Stimulated activated CD8-positive, alpha-beta memory T cell treated with anti-CD3 and anti-CD28 coated beads, Interleukin-2, amount 100 ng/mL, for 1 hour (primary cell): ENCODE results near the gene TYW1B.
"Not testable (repeated sequence)": the region's sequence is repeated elsewhere in the genome, so short reads cannot be mapped to it uniquely, and the experiment has no call there.

Experiments used
- DNase-seq, 2 donors: peaks; one replicate each; pipeline ENCODE4 v3.0.0-alpha.2; 2020; ENCODE audit warnings: low read depth in 2 of 2

Gene TYW1B

GRCh38 chr7:72625721-72626423 is 202.1 kb downstream of the TYW1B start:
- DNase-seq = not testable (repeated sequence)

GRCh38 chr7:72622532-72622931 is 205.5 kb downstream of the TYW1B start:
- DNase-seq = no peak

DNA sequence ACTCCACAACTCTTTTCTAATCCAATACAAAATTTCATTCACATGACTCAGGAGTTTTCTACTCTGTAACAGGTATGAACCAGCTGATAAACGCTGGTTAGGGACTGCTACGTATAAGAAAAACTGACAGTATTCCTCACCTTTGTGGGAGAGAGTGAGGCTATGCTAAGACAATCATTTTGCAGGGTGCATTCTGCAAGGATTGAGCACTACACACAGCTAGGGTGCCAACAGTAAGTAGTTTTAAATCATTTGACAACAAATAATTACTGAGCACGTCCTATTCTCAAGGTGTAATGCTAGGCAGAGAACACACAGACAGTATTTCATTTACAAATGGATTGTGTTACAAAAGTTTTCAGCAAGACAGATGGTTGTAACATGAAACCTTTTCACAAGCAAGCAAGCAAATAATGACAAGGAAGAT is 206.2 kb downstream of the TYW1B start:
- not testable (repeated sequence) for DNase-seq

DNA sequence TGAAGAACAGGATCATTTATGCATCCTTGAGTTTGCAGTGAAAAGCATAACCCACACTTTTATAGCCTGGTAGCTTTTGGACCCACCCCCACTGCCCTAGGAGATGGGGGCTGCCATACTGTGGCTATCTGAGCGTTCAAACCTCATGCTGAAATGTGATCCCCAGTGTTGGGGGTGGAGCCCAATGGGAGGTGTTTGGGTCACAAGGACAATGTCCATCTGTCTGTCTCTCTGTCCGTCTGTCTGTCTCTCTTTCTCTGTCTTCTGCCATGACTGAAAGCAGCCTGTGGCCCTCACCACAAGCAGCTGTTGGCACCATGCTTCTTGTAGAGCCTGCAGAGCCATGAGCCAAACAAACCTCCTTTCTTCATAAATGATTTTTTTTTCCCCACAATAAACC is 207.1 kb downstream of the TYW1B start:
- not testable (repeated sequence) for DNase-seq

DNA sequence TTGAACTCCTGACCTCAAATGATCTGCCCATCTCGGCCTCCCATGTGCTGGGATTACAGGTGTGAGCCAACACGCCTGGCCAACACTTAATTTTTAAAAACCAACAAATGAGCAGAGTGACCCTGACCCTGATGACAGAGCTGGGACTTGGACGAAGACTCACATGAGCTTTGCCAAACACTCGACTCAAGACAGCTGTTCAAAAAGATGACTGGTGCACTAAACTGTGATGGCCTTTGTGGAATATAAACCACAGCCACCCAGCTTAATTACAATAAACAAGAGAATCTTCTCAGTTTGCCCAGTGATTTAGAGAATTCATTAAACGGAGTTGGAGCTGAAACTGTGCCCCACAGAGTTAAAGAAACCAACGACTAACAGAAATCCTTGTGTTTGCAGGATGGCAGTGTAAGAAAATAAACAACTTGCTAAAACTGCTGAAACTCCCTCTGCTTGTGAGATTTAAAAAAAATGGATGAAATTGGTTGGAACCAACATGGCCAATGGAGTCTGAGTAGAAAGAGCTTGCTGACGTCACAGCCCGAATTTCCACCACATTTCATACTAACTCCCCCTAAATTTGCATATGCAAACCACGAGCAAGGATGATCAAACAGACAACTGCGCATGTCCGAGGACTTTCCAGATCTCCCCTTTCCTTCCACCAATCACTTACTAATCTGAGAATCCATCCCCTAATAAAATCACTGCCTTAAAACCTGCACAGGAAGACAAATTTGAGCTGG is 209.4 kb downstream of the TYW1B start:
- not testable (repeated sequence) for DNase-seq

DNA sequence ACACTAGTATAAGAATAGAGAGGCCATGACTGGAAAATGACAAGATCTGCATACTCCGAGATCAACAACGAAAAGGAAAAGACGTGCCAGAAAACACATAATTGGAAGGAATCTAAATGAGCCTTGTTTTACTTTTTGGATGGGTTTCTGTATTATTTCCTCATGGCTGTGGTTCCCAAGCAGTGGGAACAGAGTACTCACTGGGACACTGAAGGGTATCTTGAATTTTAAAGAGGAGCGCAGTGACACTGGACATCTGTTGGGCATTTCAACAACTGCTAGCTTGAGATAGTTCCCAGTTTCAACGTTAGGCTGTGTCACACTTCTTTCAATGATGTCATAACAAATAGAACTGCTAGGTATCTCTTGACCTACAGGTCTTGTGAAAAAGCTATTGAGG is 218.2 kb downstream of the TYW1B start:
- DNase-seq = not testable (repeated sequence)

DNA sequence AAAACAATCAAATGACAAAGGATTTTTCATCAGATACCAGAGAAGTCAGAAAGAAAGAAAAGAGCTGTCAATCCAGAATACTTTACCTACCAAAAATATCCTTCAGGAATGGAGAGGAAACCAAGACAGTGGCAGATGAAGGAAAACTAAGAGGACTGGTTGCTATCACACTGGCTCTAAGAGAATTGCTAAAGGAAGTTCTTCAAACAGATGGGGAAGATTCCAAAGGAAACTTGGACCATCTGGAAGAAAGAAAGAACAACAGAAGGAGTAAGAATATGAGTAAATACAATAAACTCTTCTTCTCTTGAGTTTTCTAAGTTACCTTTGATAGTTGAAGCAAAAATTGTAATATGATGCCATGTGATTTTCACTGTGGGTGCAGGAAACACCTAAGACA is 220.0 kb downstream of the TYW1B start:
- DNase-seq = not testable (repeated sequence)

DNA sequence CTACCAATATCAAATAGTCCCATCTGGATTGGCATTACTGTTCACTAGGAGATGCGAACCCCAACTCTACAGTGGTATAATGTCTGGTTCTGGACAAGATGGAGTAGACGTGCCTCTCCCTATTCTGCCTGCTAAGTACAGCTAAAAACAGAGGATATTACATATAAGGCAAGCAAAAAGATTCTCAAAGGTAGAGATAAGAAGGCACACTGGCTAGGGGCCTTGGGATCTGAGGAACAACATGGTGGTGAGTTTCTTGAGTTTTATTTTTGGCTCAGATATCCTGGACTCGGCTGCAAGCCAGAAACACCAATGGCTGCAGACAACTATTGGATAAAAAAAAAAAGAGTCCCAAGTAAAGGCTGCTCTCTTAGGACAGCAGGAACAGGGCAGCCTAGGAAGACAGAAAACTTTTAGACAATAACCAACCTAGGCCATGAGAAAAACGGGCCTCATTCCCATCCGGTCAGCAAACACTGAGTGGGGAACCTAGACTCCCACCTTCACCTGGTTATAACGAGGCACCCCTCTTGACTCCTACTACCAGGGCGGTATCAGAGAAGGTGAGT is 222.1 kb downstream of the TYW1B start:
- not testable (repeated sequence) for DNase-seq

DNA sequence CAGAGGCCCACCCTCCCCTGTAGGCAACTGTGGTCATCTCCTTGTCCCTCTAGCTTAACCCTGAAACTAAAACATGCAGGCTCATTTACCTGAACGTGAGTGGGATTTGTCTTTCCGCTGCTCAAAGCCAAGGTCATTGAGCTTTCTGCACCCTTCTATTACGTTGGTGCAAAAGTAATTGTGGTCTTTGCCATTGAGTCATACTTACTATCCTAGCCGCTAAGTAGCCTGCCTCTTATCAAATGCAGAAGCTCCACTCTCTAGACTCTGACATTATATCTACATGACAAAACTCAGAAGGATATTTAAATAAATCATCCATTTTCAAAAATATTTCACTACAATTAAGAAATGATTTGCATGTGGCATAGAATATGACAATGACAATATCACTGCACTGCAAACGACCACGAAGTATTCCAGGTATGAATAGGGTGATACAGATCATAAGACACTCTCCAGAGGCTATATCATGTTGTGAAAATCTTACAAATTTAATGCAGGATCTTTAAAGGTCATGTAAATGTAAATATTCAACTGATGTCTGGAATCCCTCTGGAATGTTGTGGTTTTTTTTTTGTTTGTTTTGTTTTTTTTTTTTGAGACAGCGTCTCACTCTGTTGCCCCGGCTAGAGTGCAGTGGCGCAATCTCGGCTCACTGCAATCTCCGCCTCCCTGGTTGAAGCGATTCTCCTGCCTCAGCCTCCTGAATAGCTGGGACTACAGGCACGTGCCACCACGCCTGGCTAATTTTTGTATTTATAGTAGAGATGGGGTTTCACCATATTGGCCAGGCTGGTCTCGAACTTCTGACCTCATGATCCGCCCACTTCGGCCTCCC is 223.0 kb downstream of the TYW1B start:
- not testable (repeated sequence) for DNase-seq

GRCh38 chr7:72603476-72603875 is 224.5 kb downstream of the TYW1B start:
- DNase-seq = not testable (repeated sequence)

GRCh38 chr7:72603073-72603472 is 224.9 kb downstream of the TYW1B start:
- no peak for DNase-seq

- not testable (repeated sequence) for DNase-seq
Observed at GRCh38 chr7:72601683-72602082, 226.3 kb downstream of the TYW1B start.

DNA sequence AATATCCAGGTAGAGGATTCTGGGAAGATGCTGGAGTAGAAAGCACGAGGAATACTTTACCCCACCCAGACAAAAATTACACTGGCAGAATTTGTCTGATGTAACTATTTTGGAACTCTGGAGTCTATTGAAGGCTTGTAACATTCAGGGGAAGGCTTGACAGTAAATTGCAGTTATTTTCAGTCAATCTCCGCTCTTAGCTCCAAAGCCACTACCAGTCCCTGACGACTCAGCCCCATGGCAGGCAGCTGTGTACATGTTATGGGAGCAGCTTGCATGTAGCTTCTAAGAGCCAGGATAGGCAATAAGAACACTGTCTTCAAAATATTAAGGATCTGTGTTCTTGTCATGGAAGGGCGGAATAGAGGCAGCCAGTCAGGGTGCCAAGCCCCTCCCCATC is 238.0 kb downstream of the TYW1B start:
- not testable (repeated sequence) for DNase-seq

DNA sequence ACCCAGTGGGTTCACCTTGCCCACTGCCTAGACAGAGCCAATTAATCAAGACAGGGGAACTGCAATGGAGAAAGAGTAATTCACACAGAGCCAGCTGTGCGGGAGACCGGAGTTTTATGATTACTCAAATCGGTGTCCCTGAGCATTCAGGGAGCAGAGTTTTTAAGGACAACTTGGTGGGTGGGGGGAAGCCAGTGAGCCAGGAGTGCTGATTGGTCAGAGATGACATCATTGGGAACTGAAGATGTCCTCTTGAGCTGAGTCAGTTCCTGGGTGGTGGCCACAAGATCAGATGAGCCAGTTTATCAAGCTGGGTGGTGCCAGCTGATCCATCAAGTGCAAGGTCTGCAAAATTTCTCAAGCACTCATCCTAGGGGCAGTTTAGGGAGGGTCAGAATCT is 240.7 kb downstream of the TYW1B start:
- DNase-seq = not testable (repeated sequence)

DNA sequence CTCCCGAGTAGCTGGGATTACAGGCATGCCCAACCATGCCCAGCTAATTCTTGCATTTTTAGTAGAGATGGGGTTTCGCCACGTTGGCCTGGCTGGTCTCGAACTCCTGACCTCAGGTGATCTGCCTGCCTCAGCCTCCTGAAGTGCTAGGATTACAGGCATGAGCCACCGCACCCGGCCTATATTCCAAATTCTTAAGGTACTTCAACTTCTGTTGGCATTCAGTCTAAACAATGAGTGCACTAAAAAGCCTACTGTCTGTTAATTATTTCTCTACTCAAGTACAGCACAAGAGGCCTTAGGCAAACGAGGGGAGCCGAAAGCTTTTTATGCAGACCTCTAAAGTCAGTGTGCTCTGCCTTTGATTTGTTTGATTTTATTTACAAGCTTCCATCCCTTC is 243.4 kb downstream of the TYW1B start:
- not testable (repeated sequence) for DNase-seq

DNA sequence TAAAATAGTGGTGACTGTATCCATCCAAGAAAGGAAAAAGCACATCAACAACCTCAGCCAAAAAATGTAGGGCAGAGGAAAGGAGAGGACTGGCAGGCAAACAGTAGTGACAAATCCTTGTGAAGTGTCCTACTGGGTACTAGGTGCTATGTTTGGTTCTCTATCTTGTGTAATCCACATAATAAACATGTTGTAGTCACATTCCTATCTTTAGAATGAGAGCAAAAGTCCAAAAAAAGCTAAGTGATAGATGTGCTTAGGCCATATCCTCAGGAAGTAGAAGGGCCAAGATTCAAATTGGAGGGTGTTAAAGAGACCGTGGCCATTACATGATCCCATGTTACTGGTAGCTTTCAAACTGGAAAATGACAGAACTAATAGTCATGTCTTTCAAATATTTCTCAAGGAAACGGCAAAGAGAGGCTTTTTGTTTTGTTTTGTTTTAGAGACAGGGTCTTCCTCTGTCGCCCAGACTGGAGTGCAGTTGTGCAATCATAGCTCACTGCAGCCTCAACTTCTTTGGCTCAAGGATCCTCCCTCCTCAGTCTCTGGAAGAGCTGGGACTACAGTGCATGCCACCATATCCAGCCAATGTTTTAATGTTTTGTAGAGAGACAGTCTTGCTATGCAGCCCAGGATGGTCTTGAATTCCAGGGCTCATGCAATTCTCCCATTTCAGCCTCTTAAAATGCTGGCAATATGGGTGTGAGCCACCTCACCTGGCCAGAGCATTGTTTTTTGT is 244.2 kb downstream of the TYW1B start:
- not testable (repeated sequence) for DNase-seq

DNA sequence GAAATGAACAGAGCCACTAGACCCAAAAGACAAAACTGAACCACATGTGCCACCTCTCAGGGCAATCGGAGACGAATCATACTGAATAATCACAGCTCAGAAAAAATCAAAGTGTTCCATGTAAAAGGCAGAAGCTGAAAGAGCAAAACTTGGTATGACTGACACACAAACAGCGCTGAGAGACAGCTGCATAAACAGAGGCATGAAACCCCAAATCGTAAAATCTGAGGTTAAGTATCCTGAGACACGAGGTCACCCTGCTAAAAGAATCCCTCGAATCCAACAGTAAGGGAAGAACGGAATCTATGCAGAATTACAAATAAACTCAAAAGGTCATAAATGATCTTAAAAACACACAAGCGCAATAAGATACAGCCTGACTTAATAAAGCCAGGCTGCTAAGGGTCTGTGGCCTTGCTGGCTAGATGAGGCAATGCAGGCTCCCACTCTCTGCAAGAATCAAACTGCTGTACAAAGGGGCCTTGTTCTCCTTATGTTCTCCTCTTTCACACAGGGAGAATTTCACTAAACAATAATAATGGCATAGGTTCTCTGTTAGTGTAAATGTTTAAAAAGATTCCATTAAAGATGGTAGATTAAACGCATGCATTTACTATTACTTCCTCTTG is 247.7 kb downstream of the TYW1B start:
- DNase-seq = not testable (repeated sequence)

DNA sequence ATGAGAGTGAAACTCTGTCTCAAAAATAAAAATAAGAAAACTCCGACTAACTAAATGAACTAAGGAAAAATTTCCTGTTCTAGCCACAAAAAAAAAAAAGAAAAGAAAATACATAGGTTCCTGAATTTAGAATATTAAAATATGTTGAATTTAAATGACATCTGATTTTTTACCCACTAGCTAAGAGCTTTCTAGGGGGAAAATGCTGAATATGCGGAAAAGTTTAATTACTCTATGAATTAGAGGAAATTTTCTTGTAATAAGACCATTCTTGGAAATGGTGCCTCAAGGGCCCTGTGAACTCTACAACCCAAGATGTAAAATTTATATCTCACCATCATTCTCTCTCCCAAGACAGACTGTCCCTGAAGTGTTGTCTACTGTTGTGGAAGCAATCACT is 250.9 kb downstream of the TYW1B start:
- DNase-seq = no peak

DNA sequence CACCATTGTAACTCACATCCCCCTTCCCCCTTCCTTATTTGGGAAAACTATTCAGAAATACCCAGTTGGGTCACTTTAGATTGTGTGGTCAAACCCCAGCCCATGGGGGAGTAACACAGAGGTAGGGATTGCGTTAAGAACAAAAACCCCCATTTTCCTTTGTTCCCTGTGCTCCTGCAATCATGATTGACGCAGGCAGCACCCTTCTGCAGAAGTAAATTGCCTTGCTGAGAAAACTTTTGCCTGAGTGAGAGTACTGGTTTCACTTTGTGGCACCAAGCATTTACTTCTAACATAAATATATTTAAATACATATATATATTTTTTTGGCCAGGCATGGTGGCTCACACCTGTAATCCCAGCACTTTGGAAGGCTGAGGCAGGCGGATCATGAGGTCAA is 266.0 kb downstream of the TYW1B start:
- not testable (repeated sequence) for DNase-seq

DNA sequence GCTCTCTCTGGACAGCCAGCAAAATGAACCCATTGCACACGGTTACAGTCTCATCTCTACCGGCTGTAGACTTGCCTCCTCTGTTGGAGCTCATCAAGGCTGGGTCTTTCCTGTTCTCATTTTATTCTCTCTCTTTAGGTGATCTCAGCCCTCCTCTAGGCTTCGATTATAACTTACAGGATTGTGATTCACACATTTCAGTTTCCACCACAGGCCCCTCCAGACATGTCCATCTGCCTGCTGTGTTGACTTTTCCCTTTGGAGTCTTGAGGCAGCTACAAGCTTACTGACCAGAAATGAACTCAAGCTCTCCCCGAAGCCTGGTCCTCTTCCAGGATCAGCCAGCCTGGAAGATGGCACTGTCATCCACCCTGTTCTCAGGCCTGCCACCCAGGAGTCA is 268.5 kb downstream of the TYW1B start:
- not testable (repeated sequence) for DNase-seq

- not testable (repeated sequence) for DNase-seq
Observed at GRCh38 chr7:72556733-72557132, 271.3 kb downstream of the TYW1B start.
